K562 (cell line): Measurements from ENCODE around the gene ANKH. TPM values are rescaled to one million over a fixed set of nuclear protein-coding genes. Genes with fewer than 3 reads are reported as not detected.

Source experiments
- ATAC-seq: fragments of 200-7000 bp; cut with Tn5 transposase; 3 replicates; pipeline ENCODE4 v1.9.1; 2020; ENCODE audit warnings: moderate library complexity
- BruUV-seq: library from RNA; stranded (reverse); fragments of 400-500 nt; replicated peaks from 2 replicates; lab custom pipeline; 2021; lab: Mats Ljungman, UMichigan
- CTCF ChIA-PET: fragments of 300-600 bp; formaldehyde crosslinking; extraction: SDS; loops from one replicate; lab custom pipeline; 2021; ENCODE audit warnings: low intra/inter-chr PET ratio; lab: Yijun Ruan, JAX
- POLR2A ChIA-PET: fragments of 300-600, 350-650 bp; sonication (Branson Sonifier 250); formaldehyde crosslinking; extraction: SDS; loops from one replicate; lab custom pipeline; 2021; ENCODE audit warnings: antibody characterized with exemption, inconsistent platforms; lab: Yijun Ruan, JAX
- DNase-seq, 4 experiments: peaks; one replicate each; pipeline versions ENCODE4 v3.0.0 to v3.0.0-alpha.2; 2011 to 2018; ENCODE audit warnings: low spot score in 3 of 4, mixed read lengths in 3 of 4; ENCODE audit errors: extremely low read depth in 1 of 4
- FAIRE-seq: peaks from 2 replicates; lab custom pipeline; 2011; peaks lifted over from hg19 to GRCh38; lab: Jason Lieb, UNC
- H2AFZ ChIP-seq: 2 replicates; pipeline ENCODE4 v1.6.0; 2011; ENCODE audit warnings: low read depth, low read length, control low read depth, inconsistent platforms
- H3K27ac ChIP-seq: fragments of 200-600 bp; 3 replicates; pipeline ENCODE4 v1.8.0; 2011; ENCODE audit warnings: low read depth, mild to moderate bottlenecking, control low read depth, inconsistent platforms, low read length, moderate library complexity, mixed read lengths; ENCODE audit errors: extremely low read depth
- H3K27me3 ChIP-seq, 2 experiments: fragments of 300-600 bp in 1 of 2; 2 replicates in 1 of 2; 3 replicates in 1 of 2; pipeline versions ENCODE4 v1.6.0 to v1.8.0; 2011; ENCODE audit warnings: inconsistent platforms in 2 of 2, low read length in 2 of 2, mild to moderate bottlenecking in 1 of 2, mixed read lengths in 1 of 2, moderate library complexity in 1 of 2; ENCODE audit not compliant: control insufficient read depth in 2 of 2, insufficient read depth in 2 of 2
- H3K36me3 ChIP-seq: fragments of 300-600 bp; 3 replicates; pipeline ENCODE4 v1.8.0; 2011; ENCODE audit warnings: mild to moderate bottlenecking, low read length, inconsistent platforms; ENCODE audit not compliant: control insufficient read depth, insufficient read depth
- H3K4me1 ChIP-seq, 2 experiments: fragments of 200-600 bp in 1 of 2; replicated peaks in 1 of 2; 2 replicates in 1 of 2; 3 replicates in 1 of 2; pipeline versions ENCODE4 v1.5.1 to v1.8.0; 2011; ENCODE audit warnings: inconsistent platforms in 2 of 2, low read length in 2 of 2, mild to moderate bottlenecking in 1 of 2, mixed read lengths in 1 of 2, moderate library complexity in 1 of 2; ENCODE audit not compliant: control insufficient read depth in 2 of 2, insufficient read depth in 2 of 2
- H3K4me2 ChIP-seq: 2 replicates; pipeline ENCODE4 v1.6.1; 2011; ENCODE audit warnings: low read length, control low read depth, inconsistent platforms, mixed read lengths; ENCODE audit not compliant: insufficient read depth
- H3K4me3 ChIP-seq: fragments of 200-600 bp; sonication (generic), shearing (Covaris generic); 2 replicates; pipeline ENCODE4 v1.5.1; 2016; ENCODE audit warnings: control low read depth, inconsistent platforms
- H3K79me2 ChIP-seq: fragments of 200-600 bp; 3 replicates; pipeline ENCODE4 v1.8.0; 2011; ENCODE audit warnings: low read length, inconsistent platforms; ENCODE audit not compliant: control insufficient read depth, insufficient read depth
- H3K9ac ChIP-seq, 2 experiments: 2 replicates each; pipeline versions ENCODE4 v1.6.0 to v1.6.1; 2011; ENCODE audit warnings: low read depth in 2 of 2, low read length in 2 of 2, control low read depth in 1 of 2, inconsistent platforms in 1 of 2, mild to moderate bottlenecking in 1 of 2, mixed read lengths in 1 of 2; ENCODE audit not compliant: insufficient read depth in 1 of 2
- H3K9me1 ChIP-seq: one replicate; pipeline ENCODE4 v1.6.0; 2011; ENCODE audit warnings: inconsistent platforms, mild to moderate bottlenecking, low read length, moderate library complexity; ENCODE audit not compliant: control insufficient read depth, insufficient read depth
- H3K9me3 ChIP-seq: replicated peaks from 2 replicates; pipeline ENCODE4 v1.5.1; 2011; ENCODE audit warnings: low read depth, low read length, inconsistent platforms; ENCODE audit not compliant: control insufficient read depth, insufficient read depth
- H4K20me1 ChIP-seq: replicated peaks from 2 replicates; pipeline ENCODE4 v1.6.1; 2011; ENCODE audit warnings: low read length, inconsistent platforms, mixed read lengths; ENCODE audit not compliant: control insufficient read depth, insufficient read depth
- CBX1 ChIP-seq: sonication (generic); IDR thresholded peaks from 2 replicates; pipeline ENCODE4 v1.6.1; 2016; ENCODE audit warnings: antibody characterized with exemption, low read depth, mild to moderate bottlenecking
- E2F1 ChIP-seq: sonication (generic); formaldehyde crosslinking; IDR thresholded peaks from 2 replicates; pipeline ENCODE4 v1.8.1; 2023; ENCODE audit warnings: mild to moderate bottlenecking, missing genetic modification reagents, moderate library complexity
- FUS ChIP-seq: fragments of 200-400 bp; formaldehyde crosslinking; optimal IDR thresholded peaks from 2 replicates; pipeline ENCODE3; 2017; ENCODE audit warnings: low read depth, low read length
- MAZ ChIP-seq, 2 experiments: fragments of 450-650 bp in 1 of 2; sonication (generic) in 1 of 2; formaldehyde crosslinking; IDR thresholded peaks in 1 of 2; conservative IDR thresholded peaks in 1 of 2; 2 replicates each; pipeline versions ENCODE4 v1.4.0 to v1.5.0; 2020; ENCODE audit warnings: mild to moderate bottlenecking in 1 of 2, missing genetic modification reagents in 1 of 2
- MED1 ChIP-seq: sonication (generic); formaldehyde crosslinking; IDR thresholded peaks from 2 replicates; pipeline ENCODE4 v1.8.1; 2023; ENCODE audit warnings: missing genetic modification reagents, borderline replicate concordance
- MTA3 ChIP-seq: fragments of 450-650 bp; formaldehyde crosslinking; IDR thresholded peaks from 2 replicates; pipeline ENCODE4 v1.6.1; 2017; ENCODE audit warnings: mild to moderate bottlenecking, borderline replicate concordance
- NELFE ChIP-seq: IDR thresholded peaks from 2 replicates; pipeline ENCODE4 v1.6.1; 2011; ENCODE audit warnings: mild to moderate bottlenecking; ENCODE audit not compliant: insufficient read depth, insufficient read length
- NR1H2 ChIP-seq: sonication (generic); formaldehyde crosslinking; IDR thresholded peaks from 2 replicates; pipeline ENCODE4 v1.4.0; 2020; ENCODE audit warnings: mild to moderate bottlenecking, missing genetic modification reagents
- ZBTB1 ChIP-seq: sonication (generic); formaldehyde crosslinking; IDR thresholded peaks from 2 replicates; pipeline ENCODE4 v1.8.1; 2023; ENCODE audit warnings: missing genetic modification reagents, low read depth, mild to moderate bottlenecking, borderline replicate concordance
- ZC3H11A ChIP-seq: IDR thresholded peaks from 2 replicates; pipeline ENCODE4 v1.6.1; 2012; ENCODE audit warnings: low read depth, low read length, improper control_type of control experiment
- ZNF511 ChIP-seq: sonication (generic); formaldehyde crosslinking; IDR thresholded peaks from 2 replicates; pipeline ENCODE4 v1.8.0; 2022; ENCODE audit warnings: mild to moderate bottlenecking, missing genetic modification reagents
- ZZZ3 ChIP-seq: fragments of 450-650 bp; IDR thresholded peaks from 2 replicates; pipeline ENCODE4 v1.6.1; 2016; ENCODE audit warnings: antibody characterized with exemption, mild to moderate bottlenecking, moderate library complexity
- WGBS: fragments of 100-300 bp; shearing (Covaris generic); methylation state at CpG from one replicate; pipeline ENCODE4 v1.1.6; 2016; ENCODE audit warnings: low coverage, mixed read lengths; ENCODE audit not compliant: insufficient coverage; ENCODE audit errors: missing lambda C conversion rate; 5-methylcytosine and 5-hydroxymethylcytosine counted together
- in situ Hi-C: fragments of 300-500 bp; cut with MboI; formaldehyde crosslinking; loops from 4 replicates; pipeline ENCODE4 v1.15.0; 2018; ENCODE audit warnings: inconsistent platforms, mixed read lengths
- intact Hi-C: fragments of 100-400 bp; cut with micrococcal nuclease; formaldehyde crosslinking; loops from 2 replicates; pipeline ENCODE4 v1.14.2; 2022
- polyA plus RNA-seq, 8 experiments: library from polyadenylated mRNA; depleted of rRNA in 4 of 8; stranded (reverse) in 5 of 8; unstranded in 3 of 8; fragments of >200 nt; fragmentation: Nextera tagmentation in 2 of 8; fragmentation: Illumina TruSeq in 1 of 8; extraction: Ambion mirVana in 2 of 8; extraction: Trizol in 1 of 8; gene quantifications; 2 replicates each; pipeline versions ENCODE4 v1.2.1 to v1.2.3, GENCODE V29; 2011 to 2014; ENCODE audit warnings: inconsistent platforms in 1 of 8, missing spikeins in 1 of 8
- total RNA-seq, 7 experiments: library from RNA; depleted of rRNA in 6 of 7; stranded (reverse); fragments of >200 nt in 6 of 7; fragmentation: Illumina TruSeq in 2 of 7; extraction: Trizol in 2 of 7; gene quantifications; 2 replicates each; pipeline versions ENCODE4 v1.2.1 to v1.2.3, GENCODE V29; 2011 to 2021; ENCODE audit warnings: low replicate concordance in 1 of 7
- TF ChIP-seq, protein P1 (sequence below): fragments of 450-650 bp; IDR thresholded peaks from 2 replicates; pipeline ENCODE4 v1.6.1; 2018; ENCODE audit not compliant: partially characterized antibody
- TF ChIP-seq, protein P2 (sequence below): sonication (generic); formaldehyde crosslinking; IDR thresholded peaks from 2 replicates; pipeline ENCODE4 v1.8.0; 2022; ENCODE audit warnings: missing genetic modification reagents, mild to moderate bottlenecking, moderate library complexity, borderline replicate concordance

ANKH gene
- total and polyA plus RNA-seq, 9 of the 15 experiments (the other 6 are each of a cell fraction or from before 2014, with no cell fraction given), result 0.79 to 12.2 (median 4.5) TPM

- H3K79me2 ChIP-seq, result peaks cover 95% of the 10 kb centered on the region
- no peak overlapping the region for H3K9ac ChIP-seq
- no peak overlapping the region for H3K27ac ChIP-seq
- 85% methylated on average over 9 of the region's 9 CpGs for WGBS
- in situ Hi-C loops, result no loop called here
- H3K4me2 ChIP-seq, result no peak overlapping the region
- intact Hi-C loops, result no loop called here
- POLR2A ChIA-PET, result interaction anchor here (0.7 to 1.4 kb wide), 5 partner anchors 9 to 17 kb away, joined by 3 read pairs; no protein-coding TSS in a partner anchor
- TF ChIP-seq E2F1 (CRISPR knock-in tag) (no peak), MED1 (CRISPR knock-in tag) (no peak), ZC3H11A (no peak), ZNF511 (no peak), ZBTB1 (CRISPR knock-in tag) (no peak), NELFE (no peak), NR1H2 (CRISPR knock-in tag) (no peak), MTA3 (no peak), ZZZ3 (no peak), CBX1 (no peak), MAZ (CRISPR knock-in tag; conservative IDR thresholded peaks at IDR 0.05 in 1 of 2, IDR thresholded peaks at IDR 0.05 in 1 of 2) (no peak), FUS (no peak)
- TF ChIP-seq, protein P1, sequence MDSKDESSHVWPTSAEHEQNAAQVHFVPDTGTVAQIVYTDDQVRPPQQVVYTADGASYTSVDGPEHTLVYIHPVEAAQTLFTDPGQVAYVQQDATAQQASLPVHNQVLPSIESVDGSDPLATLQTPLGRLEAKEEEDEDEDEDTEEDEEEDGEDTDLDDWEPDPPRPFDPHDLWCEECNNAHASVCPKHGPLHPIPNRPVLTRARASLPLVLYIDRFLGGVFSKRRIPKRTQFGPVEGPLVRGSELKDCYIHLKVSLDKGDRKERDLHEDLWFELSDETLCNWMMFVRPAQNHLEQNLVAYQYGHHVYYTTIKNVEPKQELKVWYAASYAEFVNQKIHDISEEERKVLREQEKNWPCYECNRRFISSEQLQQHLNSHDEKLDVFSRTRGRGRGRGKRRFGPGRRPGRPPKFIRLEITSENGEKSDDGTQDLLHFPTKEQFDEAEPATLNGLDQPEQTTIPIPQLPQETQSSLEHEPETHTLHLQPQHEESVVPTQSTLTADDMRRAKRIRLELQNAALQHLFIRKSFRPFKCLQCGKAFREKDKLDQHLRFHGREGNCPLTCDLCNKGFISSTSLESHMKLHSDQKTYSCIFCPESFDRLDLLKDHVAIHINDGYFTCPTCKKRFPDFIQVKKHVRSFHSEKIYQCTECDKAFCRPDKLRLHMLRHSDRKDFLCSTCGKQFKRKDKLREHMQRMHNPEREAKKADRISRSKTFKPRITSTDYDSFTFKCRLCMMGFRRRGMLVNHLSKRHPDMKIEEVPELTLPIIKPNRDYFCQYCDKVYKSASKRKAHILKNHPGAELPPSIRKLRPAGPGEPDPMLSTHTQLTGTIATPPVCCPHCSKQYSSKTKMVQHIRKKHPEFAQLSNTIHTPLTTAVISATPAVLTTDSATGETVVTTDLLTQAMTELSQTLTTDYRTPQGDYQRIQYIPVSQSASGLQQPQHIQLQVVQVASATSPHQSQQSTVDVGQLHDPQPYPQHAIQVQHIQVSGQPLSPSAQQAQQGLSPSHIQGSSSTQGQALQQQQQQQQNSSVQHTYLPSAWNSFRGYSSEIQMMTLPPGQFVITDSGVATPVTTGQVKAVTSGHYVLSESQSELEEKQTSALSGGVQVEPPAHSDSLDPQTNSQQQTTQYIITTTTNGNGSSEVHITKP, result no peak
- TF ChIP-seq, protein P2, sequence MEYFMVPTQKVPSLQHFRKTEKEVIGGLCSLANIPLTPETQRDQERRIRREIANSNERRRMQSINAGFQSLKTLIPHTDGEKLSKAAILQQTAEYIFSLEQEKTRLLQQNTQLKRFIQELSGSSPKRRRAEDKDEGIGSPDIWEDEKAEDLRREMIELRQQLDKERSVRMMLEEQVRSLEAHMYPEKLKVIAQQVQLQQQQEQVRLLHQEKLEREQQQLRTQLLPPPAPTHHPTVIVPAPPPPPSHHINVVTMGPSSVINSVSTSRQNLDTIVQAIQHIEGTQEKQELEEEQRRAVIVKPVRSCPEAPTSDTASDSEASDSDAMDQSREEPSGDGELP, result no peak
- H3K9me1 ChIP-seq, result peaks cover 5% of the 10 kb centered on the region
- ATAC-seq (no peak), FAIRE-seq (no peak), DNase-seq (no peak)
- peaks cover 8 to 26% of the 10 kb centered on the region in 2 experiments for H3K4me1 ChIP-seq
- BruUV-seq, result no TSS peak
- H3K4me3 ChIP-seq, result no peak overlapping the region
- no peak overlapping the region for H2AFZ ChIP-seq
- H3K27me3 ChIP-seq, result no peaks in the 10 kb centered on the region
- no peaks in the 10 kb centered on the region for H3K9me3 ChIP-seq
- 0 out of 2 replicates have a peak, but pooled peaks cover 7% of the 10 kb centered on the region for H4K20me1 ChIP-seq
- H3K36me3 ChIP-seq, result peaks cover 32% of the 10 kb centered on the region
- CTCF ChIA-PET, result no interaction called here
These were observed 198.8 kb downstream of the ANKH start for GRCh38 chr5:14672484-14673394.
